Fibroblast of lung (primary cell): ENCODE results near the gene RAB1A. TPM values are rescaled to one million over a fixed set of nuclear protein-coding genes. Genes with fewer than 3 reads are reported as not detected.

ENCODE experiments used
- DNase-seq, 2 donors: peaks; one replicate each; pipeline versions ENCODE4 v3.0.0 to v3.0.0-alpha.2; 2010; ENCODE audit warnings: low read depth in 2 of 2
- H2AFZ ChIP-seq: 2 replicates; pipeline ENCODE4 v1.5.1; 2012; ENCODE audit warnings: low read length, control low read depth, inconsistent platforms
- H3K27ac ChIP-seq: 2 replicates; pipeline ENCODE4 v1.5.1; 2011; ENCODE audit warnings: low read length, control low read depth; ENCODE audit not compliant: insufficient read depth
- H3K27me3 ChIP-seq: 2 replicates; pipeline ENCODE4 v1.5.1; 2011; ENCODE audit warnings: mild to moderate bottlenecking, low read length; ENCODE audit not compliant: control insufficient read depth, insufficient read depth
- H3K36me3 ChIP-seq: 2 replicates; pipeline ENCODE4 v1.5.1; 2011; ENCODE audit warnings: low read length; ENCODE audit not compliant: control insufficient read depth, insufficient read depth
- H3K4me1 ChIP-seq: 2 replicates; pipeline ENCODE4 v1.5.1; 2011; ENCODE audit warnings: low read length; ENCODE audit not compliant: control insufficient read depth, insufficient read depth; ENCODE audit errors: extremely low read depth
- H3K4me2 ChIP-seq: 2 replicates; pipeline ENCODE4 v1.5.1; 2011; ENCODE audit warnings: low read length, control low read depth; ENCODE audit not compliant: insufficient read depth; ENCODE audit errors: extremely low read depth
- H3K4me3 ChIP-seq, 4 experiments: fragments of 200-600 bp in 1 of 4; sonication (generic) in 1 of 4; replicated peaks in 1 of 4; 2 replicates each; pipeline ENCODE4 v1.5.1; 2011 to 2016; ENCODE audit warnings: low read length in 4 of 4, low read depth in 3 of 4, mild to moderate bottlenecking in 3 of 4, control low read depth in 2 of 4, inconsistent platforms in 1 of 4, mixed read lengths in 1 of 4; ENCODE audit not compliant: insufficient read depth in 1 of 4; ENCODE audit errors: control extremely low read depth in 1 of 4
- H3K79me2 ChIP-seq: 2 replicates; pipeline ENCODE4 v1.5.1; 2012; ENCODE audit warnings: mild to moderate bottlenecking, low read length, inconsistent platforms; ENCODE audit not compliant: control insufficient read depth, insufficient read depth
- H3K9ac ChIP-seq: 2 replicates; pipeline ENCODE4 v1.5.1; 2011; ENCODE audit warnings: mild to moderate bottlenecking, low read length, control low read depth; ENCODE audit not compliant: insufficient read depth
- H3K9me3 ChIP-seq: 2 replicates; pipeline ENCODE4 v1.5.1; 2012; ENCODE audit warnings: low read depth, low read length; ENCODE audit not compliant: control insufficient read depth, insufficient read depth
- H4K20me1 ChIP-seq: 2 replicates; pipeline ENCODE4 v1.5.1; 2011; ENCODE audit warnings: low read length; ENCODE audit not compliant: control insufficient read depth, insufficient read depth; ENCODE audit errors: extremely low read depth
- CTCF ChIP-seq, 2 donors: IDR thresholded peaks in 1 of 2; conservative IDR thresholded peaks in 1 of 2; 1 replicate in 1 of 2; 2 replicates in 1 of 2; pipeline ENCODE4 v1.5.1; 2011 to 2012; ENCODE audit warnings: low read length in 2 of 2, control low read depth in 1 of 2, inconsistent platforms in 1 of 2, low read depth in 1 of 2, mild to moderate bottlenecking in 1 of 2
- EZH2 ChIP-seq: IDR thresholded peaks from 2 replicates; pipeline ENCODE4 v1.5.1; 2012; ENCODE audit warnings: low read length, control low read depth, mild to moderate bottlenecking; ENCODE audit errors: missing control alignments
- polyA plus RNA-seq, 2 donors: library from polyadenylated mRNA; depleted of rRNA in 1 of 2; stranded (reverse) in 1 of 2; unstranded in 1 of 2; fragments of >200 nt; gene quantifications; 2 replicates each; pipeline ENCODE4 v1.2.1, GENCODE V29; 2011 to 2012; ENCODE audit warnings: missing spikeins in 1 of 2
- total RNA-seq: library from RNA; depleted of rRNA; stranded (reverse); fragments of >200 nt; gene quantifications from 2 replicates; pipeline ENCODE4 v1.2.1, GENCODE V29; 2014

Gene RAB1A
- total and polyA plus RNA-seq, 2 donors (not counting 1 experiment from before 2014, with no cell fraction given), result 89.8 to 289 TPM

GRCh38 chr2:65044097-65044735 lies 85.7 kb downstream of the RAB1A start:
- no peaks in the 10 kb centered on the region for H3K4me1 ChIP-seq
- no peaks in the 10 kb centered on the region for H3K9me3 ChIP-seq
- H3K79me2 ChIP-seq, result no peaks in the 10 kb centered on the region
- no peaks in the 10 kb centered on the region for H4K20me1 ChIP-seq
- no peak for DNase-seq
- no peak overlapping the region for H3K9ac ChIP-seq
- no peak for TF ChIP-seq CTCF (conservative IDR thresholded peaks at IDR 0.05 in 1 of 2, IDR thresholded peaks at IDR 0.05 in 1 of 2; ENCODE audit: low read depth in 1 of 2, low read length in 2 of 2)
- no peak overlapping the region for H3K27ac ChIP-seq
- peaks cover 5% of the 10 kb centered on the region for H3K27me3 ChIP-seq
- no peaks in the 10 kb centered on the region for H3K36me3 ChIP-seq
- H3K4me3 ChIP-seq, result no peak overlapping the region
- H2AFZ ChIP-seq, result no peak overlapping the region
- no peak overlapping the region for H3K4me2 ChIP-seq

GRCh38 chr2:65043001-65043400 lies 86.9 kb downstream of the RAB1A start:
- no peak overlapping the region for H2AFZ ChIP-seq
- no peaks in the 10 kb centered on the region for H3K36me3 ChIP-seq
- H3K4me3 ChIP-seq, result no peak overlapping the region
- no peaks in the 10 kb centered on the region for H3K79me2 ChIP-seq
- no peak overlapping the region for H3K9ac ChIP-seq
- H3K27ac ChIP-seq, result no peak overlapping the region
- no peak for DNase-seq
- H3K9me3 ChIP-seq, result no peaks in the 10 kb centered on the region
- no peaks in the 10 kb centered on the region for H4K20me1 ChIP-seq
- H3K4me2 ChIP-seq, result no peak overlapping the region
- no peaks in the 10 kb centered on the region for H3K4me1 ChIP-seq
- peaks cover 5% of the 10 kb centered on the region for H3K27me3 ChIP-seq
- TF ChIP-seq EZH2 (no peak), CTCF (conservative IDR thresholded peaks at IDR 0.05 in 1 of 2, IDR thresholded peaks at IDR 0.05 in 1 of 2; ENCODE audit: low read depth in 1 of 2, low read length in 2 of 2) (no peak)

GRCh38 chr2:65040400-65041261 lies 89.3 kb downstream of the RAB1A start:
- Histone ChIP-seq H3K79me2 (no peaks in the 10 kb centered on the region), H2AFZ (peak overlapping the region; percentile 70), H3K4me3 (peak overlapping the region; percentile 25 to 41 (median 34)), H3K27ac (no peak overlapping the region), H3K9ac (no peak overlapping the region), H3K4me1 (no peaks in the 10 kb centered on the region), H3K27me3 (no peaks in the 10 kb centered on the region), H3K4me2 (peak overlapping the region; percentile 81), H3K36me3 (no peaks in the 10 kb centered on the region), H3K9me3 (no peaks in the 10 kb centered on the region), H4K20me1 (no peaks in the 10 kb centered on the region)
- TF ChIP-seq CTCF (conservative IDR thresholded peaks at IDR 0.05 in 1 of 2, IDR thresholded peaks at IDR 0.05 in 1 of 2; ENCODE audit: low read depth in 1 of 2, low read length in 2 of 2) (peak; percentile 93 to 98), EZH2 (no peak)
- peak; percentile 77 to 89 for DNase-seq
